Upper lobe of left lung (tissue), 4 donors: ENCODE measurements around the gene PIGU.
A peak's percentile ranks its signal among the peaks of the same experiment; 100 is the strongest.

Source experiments
- EP300 ChIP-seq, 4 donors: sonication (generic); formaldehyde crosslinking; IDR thresholded peaks; one replicate each; pipeline ENCODE4 v1.5.1; 2017; ENCODE audit warnings: antibody characterized with exemption in 4 of 4, control low read depth in 2 of 4
- POLR2A ChIP-seq, 4 donors: fragments of 450-650 bp; IDR thresholded peaks; one replicate each; pipeline ENCODE4 v1.5.1; 2016 to 2017; ENCODE audit warnings: antibody characterized with exemption in 4 of 4, mild to moderate bottlenecking in 2 of 4
- POLR2AphosphoS5 ChIP-seq, 2 donors: sonication (generic); formaldehyde crosslinking; IDR thresholded peaks; one replicate each; pipeline ENCODE4 v1.5.1; 2017; ENCODE audit warnings: antibody characterized with exemption in 2 of 2
- TF ChIP-seq, protein P1 (sequence below), 6 experiments: fragments of 450-650 bp in 4 of 6; fragments of 200-600 bp in 2 of 6; sonication (generic) in 2 of 6; IDR thresholded peaks; one replicate each; pipeline ENCODE4 v1.5.1; 2016 to 2019; ENCODE audit warnings: antibody characterized with exemption in 6 of 6

DNA sequence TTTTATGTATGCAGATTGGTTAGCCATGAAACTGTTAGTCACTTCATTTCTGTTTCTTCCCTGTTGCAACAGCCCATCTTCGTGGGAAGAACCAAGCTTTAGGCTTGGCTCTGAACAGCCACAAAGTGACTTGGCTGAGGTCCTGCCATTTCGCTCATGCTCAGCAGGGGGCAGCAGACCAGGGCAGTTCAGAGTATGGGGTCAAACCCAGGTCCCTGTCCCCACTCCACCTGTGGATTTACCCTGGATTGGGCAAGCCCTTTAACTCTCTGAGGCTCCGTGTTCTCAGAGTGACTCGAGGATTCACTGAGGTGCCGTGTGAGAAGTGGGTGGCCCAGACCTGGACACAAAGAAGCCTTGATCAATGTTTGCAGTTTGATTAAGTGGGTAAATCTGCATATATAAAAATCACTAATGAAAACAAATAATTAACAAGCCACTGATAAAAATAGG, 138.2 kb downstream of the PIGU start:
- TF ChIP-seq, protein P1, sequence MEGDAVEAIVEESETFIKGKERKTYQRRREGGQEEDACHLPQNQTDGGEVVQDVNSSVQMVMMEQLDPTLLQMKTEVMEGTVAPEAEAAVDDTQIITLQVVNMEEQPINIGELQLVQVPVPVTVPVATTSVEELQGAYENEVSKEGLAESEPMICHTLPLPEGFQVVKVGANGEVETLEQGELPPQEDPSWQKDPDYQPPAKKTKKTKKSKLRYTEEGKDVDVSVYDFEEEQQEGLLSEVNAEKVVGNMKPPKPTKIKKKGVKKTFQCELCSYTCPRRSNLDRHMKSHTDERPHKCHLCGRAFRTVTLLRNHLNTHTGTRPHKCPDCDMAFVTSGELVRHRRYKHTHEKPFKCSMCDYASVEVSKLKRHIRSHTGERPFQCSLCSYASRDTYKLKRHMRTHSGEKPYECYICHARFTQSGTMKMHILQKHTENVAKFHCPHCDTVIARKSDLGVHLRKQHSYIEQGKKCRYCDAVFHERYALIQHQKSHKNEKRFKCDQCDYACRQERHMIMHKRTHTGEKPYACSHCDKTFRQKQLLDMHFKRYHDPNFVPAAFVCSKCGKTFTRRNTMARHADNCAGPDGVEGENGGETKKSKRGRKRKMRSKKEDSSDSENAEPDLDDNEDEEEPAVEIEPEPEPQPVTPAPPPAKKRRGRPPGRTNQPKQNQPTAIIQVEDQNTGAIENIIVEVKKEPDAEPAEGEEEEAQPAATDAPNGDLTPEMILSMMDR (IDR thresholded peaks at IDR 0.05), result peak; percentile 67 to 76 (median 72)
- TF ChIP-seq POLR2AphosphoS5 (IDR thresholded peaks at IDR 0.05) (no peak), POLR2A (IDR thresholded peaks at IDR 0.05) (no peak), EP300 (IDR thresholded peaks at IDR 0.05) (no peak)
